ENCODE measurements around the gene P3H2. TPM values are rescaled to one million over a fixed set of nuclear protein-coding genes. Genes with fewer than 3 reads are reported as not detected.

P3H2 gene
- total and polyA plus RNA-seq, 7 donors, result 0.24 to 3.4 (median 1.2) TPM

- no peak overlapping the region for H3K4me3 ChIP-seq
- H3K27me3 ChIP-seq (ENCODE audit: insufficient read depth in 3 of 3, low read length in 2 of 3), result no peaks in the 10 kb centered on the region
- TF ChIP-seq CTCF (IDR thresholded peaks at IDR 0.05), result no peak
- intact Hi-C loops (cut with DNase I), result no loop called here
- no peak for DNase-seq
- no peak overlapping the region for H3K27ac ChIP-seq
- 91 to 96% (median 93%) methylated on average over 6 of the region's 6 CpGs for WGBS, 3 donors
- H3K4me1 ChIP-seq, result no peaks in the 10 kb centered on the region
- H3K36me3 ChIP-seq (ENCODE audit: insufficient read depth in 1 of 2, low read depth in 1 of 2), result no peaks in the 10 kb centered on the region
- ATAC-seq, result no peak
- H3K9me3 ChIP-seq, result no peaks in the 10 kb centered on the region
Observed at GRCh38 chr3:190026154-190026553, 94.5 kb downstream of the P3H2 start.

- no peaks in the 10 kb centered on the region for H3K27me3 ChIP-seq (ENCODE audit: insufficient read depth in 3 of 3, low read length in 2 of 3)
- no peak overlapping the region for H3K4me3 ChIP-seq
- WGBS, 3 donors, result 58 to 70% (median 60%) methylated on average over 4 of the region's 4 CpGs
- no peak for TF ChIP-seq CTCF (IDR thresholded peaks at IDR 0.05)
- H3K27ac ChIP-seq, result no peak overlapping the region
- intact Hi-C loops (cut with DNase I), result no loop called here
- ATAC-seq (no peak), DNase-seq (no peak)
- no peaks in the 10 kb centered on the region for H3K9me3 ChIP-seq
- no peaks in the 10 kb centered on the region for H3K36me3 ChIP-seq (ENCODE audit: insufficient read depth in 1 of 2, low read depth in 1 of 2)
- no peaks in the 10 kb centered on the region for H3K4me1 ChIP-seq
Observed at GRCh38 chr3:190024912-190025311, 95.8 kb downstream of the P3H2 start.

GRCh38 chr3:190019844-190020243 is 100.9 kb downstream of the P3H2 start:
- Histone ChIP-seq H3K9me3 (no peaks in the 10 kb centered on the region), H3K27ac (no peak overlapping the region), H3K4me1 (no peaks in the 10 kb centered on the region), H3K27me3 (ENCODE audit: insufficient read depth in 3 of 3, low read length in 2 of 3) (no peaks in the 10 kb centered on the region), H3K36me3 (ENCODE audit: insufficient read depth in 1 of 2, low read depth in 1 of 2) (no peaks in the 10 kb centered on the region), H3K4me3 (no peak overlapping the region)
- no peak for ATAC-seq
- no peak for TF ChIP-seq CTCF (IDR thresholded peaks at IDR 0.05)
- intact Hi-C loops (cut with DNase I), result no loop called here
- no peak for DNase-seq
- 50 to 75% methylated on average over 2 of the region's 2 CpGs; no CpG with 5 or more reads in 1 of the 3 donors for WGBS, 3 donors

- Histone ChIP-seq H3K27ac (no peak overlapping the region), H3K4me1 (no peaks in the 10 kb centered on the region), H3K27me3 (ENCODE audit: insufficient read depth in 3 of 3, low read length in 2 of 3) (no peaks in the 10 kb centered on the region), H3K4me3 (no peak overlapping the region), H3K9me3 (no peaks in the 10 kb centered on the region), H3K36me3 (ENCODE audit: insufficient read depth in 1 of 2, low read depth in 1 of 2) (no peaks in the 10 kb centered on the region)
- TF ChIP-seq CTCF (IDR thresholded peaks at IDR 0.05), result no peak
- intact Hi-C loops (cut with DNase I), result no loop called here
- DNase-seq (no peak), ATAC-seq (no peak)
- 57 to 67% (median 59%) methylated on average over 2 of the region's 2 CpGs for WGBS, 3 donors
Observed at GRCh38 chr3:190019006-190019405, 101.7 kb downstream of the P3H2 start.

GRCh38 chr3:190018460-190018859 is 102.2 kb downstream of the P3H2 start:
- intact Hi-C loops (cut with DNase I), result no loop called here
- Histone ChIP-seq H3K27me3 (ENCODE audit: insufficient read depth in 3 of 3, low read length in 2 of 3) (no peaks in the 10 kb centered on the region), H3K27ac (no peak overlapping the region), H3K9me3 (no peaks in the 10 kb centered on the region), H3K4me1 (no peaks in the 10 kb centered on the region), H3K36me3 (ENCODE audit: insufficient read depth in 1 of 2, low read depth in 1 of 2) (no peaks in the 10 kb centered on the region), H3K4me3 (no peak overlapping the region)
- 99 to 100% (median 100%) methylated on average over 1 of the region's 1 CpG for WGBS, 3 donors
- no peak for DNase-seq
- ATAC-seq, result no peak
- TF ChIP-seq CTCF (IDR thresholded peaks at IDR 0.05), result no peak
